HG02588 (cell line): ENCODE results near the gene DUSP8.

ENCODE experiments used
- ATAC-seq: cut with Tn5 transposase; IDR thresholded peaks from one replicate; pipeline ENCODE4 v1.9.1; 2021; ENCODE audit warnings: mild to moderate bottlenecking, moderate library complexity; ENCODE audit not compliant: unreplicated experiment

The DUSP8 gene

GRCh38 chr11:1567052-1567720 is 4.9 kb downstream of the DUSP8 start:
- no peak for ATAC-seq

- ATAC-seq, result no peak
These were observed 5.6 kb downstream of the DUSP8 start for GRCh38 chr11:1566381-1567051.

GRCh38 chr11:1565904-1566247 is 6.2 kb downstream of the DUSP8 start:
- ATAC-seq, result no peak

GRCh38 chr11:1565173-1565903 is 6.7 kb downstream of the DUSP8 start:
- ATAC-seq, result no peak

- ATAC-seq, result no peak
These were observed 7.4 kb downstream of the DUSP8 start for GRCh38 chr11:1564535-1565172.

- ATAC-seq, result no peak
These were observed 8.2 kb downstream of the DUSP8 start for GRCh38 chr11:1563697-1564534.

GRCh38 chr11:1563149-1563638 is 8.9 kb downstream of the DUSP8 start:
- ATAC-seq, result no peak

GRCh38 chr11:1562469-1563148 is 9.5 kb downstream of the DUSP8 start:
- no peak for ATAC-seq

GRCh38 chr11:1561955-1562354 is 10.1 kb downstream of the DUSP8 start:
- ATAC-seq, result no peak

GRCh38 chr11:1561266-1561665 is 10.8 kb downstream of the DUSP8 start:
- ATAC-seq, result no peak

GRCh38 chr11:1560649-1561251 is 11.3 kb downstream of the DUSP8 start:
- ATAC-seq, result no peak

GRCh38 chr11:1560002-1560648 is 11.9 kb downstream of the DUSP8 start:
- no peak for ATAC-seq

- no peak for ATAC-seq
These were observed 12.7 kb downstream of the DUSP8 start for GRCh38 chr11:1559111-1559951.

GRCh38 chr11:1558775-1559110 is 13.3 kb downstream of the DUSP8 start:
- no peak for ATAC-seq

GRCh38 chr11:1557904-1558774 is 13.9 kb downstream of the DUSP8 start:
- ATAC-seq, result no peak

- ATAC-seq, result no peak
These were observed 14.8 kb downstream of the DUSP8 start for GRCh38 chr11:1557051-1557884.
